Measurements from ENCODE around the gene GRIK4. TPM values are rescaled to one million over a fixed set of nuclear protein-coding genes. Genes with fewer than 3 reads are reported as not detected.
A peak's percentile ranks its signal among the peaks of the same experiment; 100 is the strongest.

GRIK4 gene
- total and polyA plus RNA-seq, 4 donors, result 0.41 to 4.9 (median 1.7) TPM

GRCh38 chr11:120554766-120555432 lies 43.4 kb downstream of the GRIK4 start:
- peaks cover 0 to 2% (median 0%) of the 10 kb centered on the region in 4 donors for H3K9me3 ChIP-seq (ENCODE audit: control insufficient read depth in 4 of 4, insufficient read depth in 3 of 4, low read length in 3 of 4)
- H3K27me3 ChIP-seq (ENCODE audit: control insufficient read depth in 3 of 3, insufficient read depth in 3 of 3, low read length in 2 of 3), result no peaks in the 10 kb centered on the region
- H3K9ac ChIP-seq (ENCODE audit: insufficient read depth in 1 of 2, low read length in 2 of 2), result no peak overlapping the region
- H3K27ac ChIP-seq (ENCODE audit: low read depth in 1 of 2, low read length in 1 of 2), result no peak overlapping the region
- ATAC-seq (ENCODE audit: insufficient read depth, low FRiP score) (no peak), DNase-seq (peak; percentile 78 to 93 (median 87))
- H3K4me1 ChIP-seq (ENCODE audit: control insufficient read depth in 5 of 5, insufficient read depth in 5 of 5, low read length in 5 of 5), result peaks cover 0 to 26% (median 12%) of the 10 kb centered on the region in 5 donors
- TF ChIP-seq CTCF (IDR thresholded peaks at IDR 0.05; ENCODE audit: control extremely low read depth, extremely low read depth), result no peak
- no peaks in the 10 kb centered on the region for H3K36me3 ChIP-seq (ENCODE audit: control insufficient read depth in 4 of 4, insufficient read depth in 4 of 4, low read length in 4 of 4)
- 82 to 85% methylated on average over 14 of the region's 14 CpGs for WGBS, 2 donors
- H3K4me3 ChIP-seq, result no peak overlapping the region

GRCh38 chr11:120555433-120555773 lies 43.9 kb downstream of the GRIK4 start:
- Histone ChIP-seq H3K4me3 (no peak overlapping the region), H3K9me3 (ENCODE audit: control insufficient read depth in 4 of 4, insufficient read depth in 3 of 4, low read length in 3 of 4) (peaks cover 0 to 2% (median 0%) of the 10 kb centered on the region in 4 donors), H3K27me3 (ENCODE audit: control insufficient read depth in 3 of 3, insufficient read depth in 3 of 3, low read length in 2 of 3) (no peaks in the 10 kb centered on the region), H3K4me1 (ENCODE audit: control insufficient read depth in 5 of 5, insufficient read depth in 5 of 5, low read length in 5 of 5) (peaks cover 0 to 23% (median 12%) of the 10 kb centered on the region in 5 donors), H3K9ac (ENCODE audit: insufficient read depth in 1 of 2, low read length in 2 of 2) (no peak overlapping the region), H3K36me3 (ENCODE audit: control insufficient read depth in 4 of 4, insufficient read depth in 4 of 4, low read length in 4 of 4) (no peaks in the 10 kb centered on the region), H3K27ac (ENCODE audit: low read depth in 1 of 2, low read length in 1 of 2) (no peak overlapping the region)
- 58 to 71% methylated on average over 11 of the region's 11 CpGs for WGBS, 2 donors
- no peak for TF ChIP-seq CTCF (IDR thresholded peaks at IDR 0.05; ENCODE audit: control extremely low read depth, extremely low read depth)
- DNase-seq, result no peak
- no peak for ATAC-seq (ENCODE audit: insufficient read depth, low FRiP score)

- H3K4me1 ChIP-seq (ENCODE audit: control insufficient read depth in 5 of 5, insufficient read depth in 5 of 5, low read length in 5 of 5), result peaks cover 0 to 20% (median 12%) of the 10 kb centered on the region in 5 donors
- H3K36me3 ChIP-seq (ENCODE audit: control insufficient read depth in 4 of 4, insufficient read depth in 4 of 4, low read length in 4 of 4), result no peaks in the 10 kb centered on the region
- no peak for TF ChIP-seq CTCF (IDR thresholded peaks at IDR 0.05; ENCODE audit: control extremely low read depth, extremely low read depth)
- peaks cover 0 to 2% (median 0%) of the 10 kb centered on the region in 3 donors for H3K27me3 ChIP-seq (ENCODE audit: control insufficient read depth in 3 of 3, insufficient read depth in 3 of 3, low read length in 2 of 3)
- H3K4me3 ChIP-seq, result no peak overlapping the region
- DNase-seq, result no peak
- H3K9ac ChIP-seq (ENCODE audit: insufficient read depth in 1 of 2, low read length in 2 of 2), result no peak overlapping the region
- H3K27ac ChIP-seq (ENCODE audit: low read depth in 1 of 2, low read length in 1 of 2), result no peak overlapping the region
- 83 to 90% methylated on average over 9 of the region's 9 CpGs for WGBS, 2 donors
- peaks cover 0 to 2% (median 0%) of the 10 kb centered on the region in 4 donors for H3K9me3 ChIP-seq (ENCODE audit: control insufficient read depth in 4 of 4, insufficient read depth in 3 of 4, low read length in 3 of 4)
- ATAC-seq (ENCODE audit: insufficient read depth, low FRiP score), result no peak
Measured at GRCh38 chr11:120556797-120557196, 45.2 kb downstream of the GRIK4 start.

Data from lung (tissue), 12 donors.